ENCODE results near the gene DAB1. TPM values are rescaled to one million over a fixed set of nuclear protein-coding genes. Genes with fewer than 3 reads are reported as not detected.
A peak's percentile ranks its signal among the peaks of the same experiment; 100 is the strongest.

Gene DAB1
- polyA plus RNA-seq, 3 donors: 6.5 to 7.3 (median 7.2) TPM

GRCh38 chr1:57024855-57025254, 399.0 kb downstream of the DAB1 start:
- DNase-seq: peak; percentile 71

GRCh38 chr1:57024428-57024827, 399.4 kb downstream of the DAB1 start:
- no peak for DNase-seq

- DNase-seq: no peak
These were observed 403.6 kb downstream of the DAB1 start for GRCh38 chr1:57020216-57020615.

- peak; percentile 27 for DNase-seq
These were observed 404.5 kb downstream of the DAB1 start for GRCh38 chr1:57019236-57019839.

- DNase-seq: no peak
These were observed 405.7 kb downstream of the DAB1 start for GRCh38 chr1:57018119-57018518.

- no peak for DNase-seq
These were observed 406.1 kb downstream of the DAB1 start for GRCh38 chr1:57017717-57018116.

- no peak for DNase-seq
These were observed 406.7 kb downstream of the DAB1 start for GRCh38 chr1:57017200-57017599.

- no peak for DNase-seq
These were observed 408.8 kb downstream of the DAB1 start for GRCh38 chr1:57015071-57015470.

GRCh38 chr1:57013522-57013921, 410.3 kb downstream of the DAB1 start:
- no peak for DNase-seq

- DNase-seq: no peak
These were observed 411.5 kb downstream of the DAB1 start for GRCh38 chr1:57012315-57012714.

- DNase-seq: no peak
These were observed 413.3 kb downstream of the DAB1 start for GRCh38 chr1:57010511-57010910.

GRCh38 chr1:57007948-57008347, 415.9 kb downstream of the DAB1 start:
- no peak for DNase-seq

- DNase-seq: no peak
These were observed 416.4 kb downstream of the DAB1 start for GRCh38 chr1:57007472-57007871.

- DNase-seq: no peak
These were observed 420.3 kb downstream of the DAB1 start for GRCh38 chr1:57003398-57004139.

- no peak for DNase-seq
These were observed 428.3 kb downstream of the DAB1 start for GRCh38 chr1:56995414-56996100.

- peak; percentile 54 for DNase-seq
These were observed 430.4 kb downstream of the DAB1 start for GRCh38 chr1:56993475-56993874.

- peak; percentile 29 for DNase-seq
These were observed 431.3 kb downstream of the DAB1 start for GRCh38 chr1:56992318-56993125.

GRCh38 chr1:56991576-56991975, 432.3 kb downstream of the DAB1 start:
- no peak for DNase-seq

- DNase-seq: no peak
These were observed 437.5 kb downstream of the DAB1 start for GRCh38 chr1:56986397-56986796.

- DNase-seq: no peak
These were observed 438.0 kb downstream of the DAB1 start for GRCh38 chr1:56985857-56986256.

- no peak for DNase-seq
These were observed 440.4 kb downstream of the DAB1 start for GRCh38 chr1:56983484-56983883.
